NT2/D1 (cell line): ENCODE measurements around the gene FRMPD1.

ENCODE experiments used
- YY1 ChIP-seq: IDR thresholded peaks from 2 replicates; pipeline ENCODE4 v1.6.1; 2011; ENCODE audit not compliant: insufficient read length, insufficient read depth
- ZNF274 ChIP-seq: IDR thresholded peaks from 2 replicates; pipeline ENCODE4 v1.6.1; 2011; ENCODE audit warnings: mild to moderate bottlenecking, low read depth, low read length

- no peak for TF ChIP-seq ZNF274
- TF ChIP-seq YY1 = no peak
Measured at GRCh38 chr9:37639109-37639762, 11.5 kb upstream of the FRMPD1 start.
